CD8-positive, alpha-beta memory T cell (primary cell): ENCODE results near the gene CEBPE. TPM values are rescaled to one million over a fixed set of nuclear protein-coding genes. Genes with fewer than 3 reads are reported as not detected.
A peak's percentile ranks its signal among the peaks of the same experiment; 100 is the strongest.

Experiments
- CTCF ChIA-PET: fragments of 350-600 bp; sonication (Branson Sonifier 250); formaldehyde crosslinking; loops from one replicate; lab custom pipeline; 2021; ENCODE audit warnings: antibody characterized with exemption; lab: Charles Lee
- POLR2A ChIA-PET: fragments of 350-600 bp; sonication (Branson Sonifier 250); formaldehyde crosslinking; loops from one replicate; lab custom pipeline; 2021; ENCODE audit warnings: antibody characterized with exemption; lab: Charles Lee
- DNase-seq, 5 donors: peaks; one replicate each; pipeline versions ENCODE4 v3.0.0 to v3.0.0-alpha.2; 2020 to 2022; ENCODE audit warnings: mixed read lengths in 1 of 5
- H3K27ac ChIP-seq: one replicate; pipeline ENCODE4 v1.7.0; 2013; ENCODE audit warnings: low read depth, mild to moderate bottlenecking, low read length, moderate library complexity
- H3K27me3 ChIP-seq: 2 replicates; pipeline ENCODE4 v1.7.0; 2013; ENCODE audit warnings: low read length, mild to moderate bottlenecking; ENCODE audit not compliant: insufficient read depth, poor library complexity, severe bottlenecking
- H3K36me3 ChIP-seq: 2 replicates; pipeline ENCODE4 v1.7.0; 2013; ENCODE audit warnings: mild to moderate bottlenecking, low read length, moderate library complexity; ENCODE audit not compliant: insufficient read depth
- H3K4me1 ChIP-seq: 2 replicates; pipeline ENCODE4 v1.7.0; 2013; ENCODE audit warnings: mild to moderate bottlenecking, low read length, moderate library complexity; ENCODE audit not compliant: insufficient read depth
- H3K4me3 ChIP-seq: 2 replicates; pipeline ENCODE4 v1.7.0; 2013; ENCODE audit warnings: mild to moderate bottlenecking, low read length
- H3K9me3 ChIP-seq: 2 replicates; pipeline ENCODE4 v1.7.0; 2013; ENCODE audit warnings: mild to moderate bottlenecking, low read length
- H3K27ac Mint-ChIP-seq, 8 donors: one replicate each; pipeline ENCODE4 v1.8.0; 2020 to 2021; ENCODE audit warnings: mixed read lengths in 8 of 8, mild to moderate bottlenecking in 6 of 8, inconsistent platforms in 3 of 8, moderate library complexity in 3 of 8
- H3K27me3 Mint-ChIP-seq, 2 donors: one replicate each; pipeline ENCODE4 v1.8.0; 2020 to 2021; ENCODE audit warnings: mixed read lengths in 2 of 2, mild to moderate bottlenecking in 1 of 2, moderate library complexity in 1 of 2
- H3K36me3 Mint-ChIP-seq, 3 donors: one replicate each; pipeline ENCODE4 v1.8.0; 2020 to 2021; ENCODE audit warnings: mixed read lengths in 3 of 3, inconsistent platforms in 1 of 3, mild to moderate bottlenecking in 1 of 3
- H3K4me1 Mint-ChIP-seq, 3 donors: one replicate each; pipeline ENCODE4 v1.8.0; 2020 to 2021; ENCODE audit warnings: mixed read lengths in 3 of 3, inconsistent platforms in 1 of 3, mild to moderate bottlenecking in 1 of 3
- H3K4me3 Mint-ChIP-seq, 7 donors: one replicate each; pipeline ENCODE4 v1.8.0; 2020 to 2021; ENCODE audit warnings: mixed read lengths in 7 of 7, mild to moderate bottlenecking in 6 of 7, moderate library complexity in 4 of 7, inconsistent platforms in 2 of 7
- H3K9me3 Mint-ChIP-seq, 5 donors: one replicate each; pipeline ENCODE4 v1.8.0; 2020 to 2022; ENCODE audit warnings: mixed read lengths in 5 of 5, mild to moderate bottlenecking in 3 of 5, moderate library complexity in 2 of 5, inconsistent platforms in 1 of 5
- polyA plus RNA-seq: library from polyadenylated mRNA; unstranded; fragments of 300-500 nt; fragmentation: Illumina TruSeq; gene quantifications from one replicate; pipeline ENCODE4 v1.2.3, GENCODE V29; 2021
- total RNA-seq, 2 experiments: library from RNA; stranded (reverse); gene quantifications; one replicate each; pipeline ENCODE4 v1.2.3, GENCODE V29; 2021

CEBPE gene
- total and polyA plus RNA-seq, 3 experiments from 2014 or later, result 0.16 to 0.22 TPM; not detected in 1

DNA sequence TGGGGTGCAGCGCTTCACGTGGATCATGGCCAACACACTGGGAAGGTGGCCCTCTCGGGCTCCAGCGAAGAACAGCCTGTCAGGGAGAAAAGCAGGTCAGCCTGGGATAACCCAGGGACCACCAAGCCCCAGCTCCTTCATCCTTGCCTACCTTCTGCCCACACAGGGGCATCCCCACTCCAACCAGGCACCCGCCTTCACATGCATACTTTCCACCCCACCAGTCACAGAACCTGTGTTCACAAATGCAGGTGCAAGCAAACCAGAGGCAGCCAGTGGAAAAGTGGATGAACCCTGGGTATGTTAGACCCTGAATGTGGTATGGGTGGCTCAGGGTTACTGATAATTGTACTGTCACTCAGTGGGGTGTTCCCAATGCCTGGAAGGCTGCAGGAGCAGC, 12.4 kb upstream of the CEBPE start:
- H3K4me1 ChIP-seq, result no peaks in the 10 kb centered on the region
- Mint-ChIP-seq H3K9me3 (no peaks in the 10 kb centered on the region), H3K4me1 (peaks cover 0 to 7% (median 1%) of the 10 kb centered on the region in 3 donors), H3K36me3 (no peaks in the 10 kb centered on the region), H3K27me3 (peaks cover 14 to 16% of the 10 kb centered on the region in 2 donors), H3K4me3 (no peak overlapping the region), H3K27ac (no peak overlapping the region)
- no peak for DNase-seq
- no peak overlapping the region for H3K4me3 ChIP-seq
- no peaks in the 10 kb centered on the region for H3K9me3 ChIP-seq
- ChIA-PET CTCF (interaction anchor here (3.8 kb wide), 1 partner anchor 11 kb away, joined by 19 read pairs; no protein-coding TSS in a partner anchor), POLR2A (no interaction called here)
- no peaks in the 10 kb centered on the region for H3K27me3 ChIP-seq
- no peaks in the 10 kb centered on the region for H3K36me3 ChIP-seq
- no peak overlapping the region for H3K27ac ChIP-seq

DNA sequence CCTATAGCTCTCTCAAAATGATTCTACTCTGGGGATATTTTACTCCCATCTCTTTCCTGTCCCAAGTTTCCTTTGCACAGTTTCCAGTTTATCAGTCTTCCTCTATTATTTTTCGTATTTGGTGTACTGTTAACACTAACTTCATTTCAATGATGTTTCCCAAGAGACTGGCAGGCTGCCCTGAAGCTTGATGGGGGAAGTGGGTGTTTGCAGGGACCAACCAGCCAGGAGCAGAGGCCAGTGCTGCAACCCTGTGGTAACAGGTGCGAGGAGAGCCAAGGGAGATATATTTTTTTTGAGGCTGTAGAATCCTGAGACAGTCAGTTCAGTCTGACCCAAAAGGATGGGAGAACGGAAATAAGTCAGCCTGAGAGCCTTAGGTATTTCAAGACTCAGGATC, 11.8 kb upstream of the CEBPE start:
- no peaks in the 10 kb centered on the region for H3K9me3 ChIP-seq
- H3K4me1 ChIP-seq, result no peaks in the 10 kb centered on the region
- Mint-ChIP-seq H3K27ac (no peak overlapping the region), H3K4me1 (peaks cover 0 to 7% (median 1%) of the 10 kb centered on the region in 3 donors), H3K9me3 (no peaks in the 10 kb centered on the region), H3K27me3 (peaks cover 9 to 16% of the 10 kb centered on the region in 2 donors), H3K36me3 (no peaks in the 10 kb centered on the region), H3K4me3 (no peak overlapping the region)
- no peaks in the 10 kb centered on the region for H3K36me3 ChIP-seq
- CTCF ChIA-PET, result interaction anchor here (3.8 kb wide), 1 partner anchor 10 kb away, joined by 19 read pairs; no protein-coding TSS in a partner anchor
- H3K27ac ChIP-seq, result no peak overlapping the region
- POLR2A ChIA-PET, result no interaction called here
- no peak overlapping the region for H3K4me3 ChIP-seq
- DNase-seq, result no peak
- no peaks in the 10 kb centered on the region for H3K27me3 ChIP-seq

DNA sequence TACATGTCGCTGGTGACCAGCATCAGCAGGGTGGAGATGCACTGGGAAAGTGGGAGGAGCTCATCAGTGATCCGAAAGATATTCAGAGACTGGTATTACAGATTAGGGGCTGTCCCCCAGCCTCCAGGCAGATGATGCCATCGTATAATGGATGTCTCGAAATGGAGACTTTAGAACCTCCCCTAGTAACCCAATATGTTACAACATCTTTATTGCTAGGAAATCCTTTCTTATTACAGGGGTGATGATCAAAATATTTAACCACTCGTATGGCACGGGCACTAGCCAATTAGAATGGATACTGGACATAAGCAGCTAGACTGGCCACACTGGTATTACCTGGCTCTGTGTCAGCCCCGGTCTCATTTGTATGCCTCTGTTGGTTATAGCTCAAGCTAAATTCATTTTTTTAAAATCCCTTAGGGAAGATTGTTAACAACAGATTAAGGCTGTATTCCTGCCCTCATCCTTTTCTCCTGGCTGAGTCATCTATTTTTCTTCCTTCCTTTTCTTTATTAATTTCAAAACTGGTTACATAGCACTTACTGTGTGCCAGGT, 10.8 kb upstream of the CEBPE start:
- Histone ChIP-seq H3K4me1 (no peaks in the 10 kb centered on the region), H3K36me3 (no peaks in the 10 kb centered on the region), H3K4me3 (no peak overlapping the region), H3K9me3 (no peaks in the 10 kb centered on the region), H3K27me3 (no peaks in the 10 kb centered on the region), H3K27ac (no peak overlapping the region)
- Mint-ChIP-seq H3K27ac (no peak overlapping the region), H3K36me3 (no peaks in the 10 kb centered on the region), H3K9me3 (no peaks in the 10 kb centered on the region), H3K4me1 (peaks cover 0 to 7% (median 1%) of the 10 kb centered on the region in 3 donors), H3K4me3 (no peak overlapping the region), H3K27me3 (peaks cover 9 to 16% of the 10 kb centered on the region in 2 donors)
- no peak for DNase-seq
- ChIA-PET POLR2A (no interaction called here), CTCF (interaction anchor here (0.7 to 3.8 kb wide), 3 partner anchors 9 to 58 kb away, joined by 3 to 19 read pairs (median 3); no protein-coding TSS in a partner anchor)

DNA sequence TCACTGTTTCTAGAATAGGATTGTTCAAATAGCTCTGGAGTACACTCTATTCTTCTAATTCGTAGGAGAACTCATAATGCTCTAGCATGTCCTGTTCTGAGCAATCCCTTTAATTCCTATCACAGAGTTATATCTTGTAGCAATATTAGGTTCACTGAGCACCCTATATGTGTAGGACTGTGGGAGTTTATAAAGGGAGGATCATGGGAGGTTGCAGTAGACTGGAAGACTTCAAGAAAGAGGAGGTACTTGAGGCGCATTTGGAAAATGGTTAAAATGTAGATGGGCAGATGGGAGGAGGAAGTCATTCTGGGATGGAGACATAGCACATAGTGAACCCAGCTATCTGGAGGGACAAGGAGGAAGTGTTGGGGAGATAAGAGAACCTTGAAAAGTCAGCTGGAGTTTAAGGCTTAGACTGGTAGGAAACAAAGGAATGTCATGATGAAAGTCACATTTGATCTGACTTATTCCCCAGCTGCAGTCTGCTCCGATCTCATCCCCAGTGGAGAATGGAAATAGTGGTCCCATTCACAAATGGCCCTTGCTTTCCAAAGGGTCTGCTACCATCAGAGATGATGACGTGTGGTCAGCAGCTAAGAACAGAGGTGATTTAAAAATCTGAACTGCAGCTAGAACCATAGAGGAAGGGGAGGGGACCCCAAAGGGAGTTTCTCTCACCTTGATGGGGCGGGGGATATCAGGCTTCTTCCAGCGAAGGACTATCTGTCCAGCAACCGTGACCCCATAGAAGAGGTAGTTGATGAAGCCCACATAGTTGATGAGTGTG, 10.1 kb upstream of the CEBPE start:
- Histone ChIP-seq H3K9me3 (no peaks in the 10 kb centered on the region), H3K4me3 (no peak overlapping the region), H3K36me3 (no peaks in the 10 kb centered on the region), H3K27ac (no peak overlapping the region), H3K27me3 (no peaks in the 10 kb centered on the region), H3K4me1 (no peaks in the 10 kb centered on the region)
- Mint-ChIP-seq H3K4me3 (no peak overlapping the region), H3K27ac (no peak overlapping the region), H3K9me3 (no peaks in the 10 kb centered on the region), H3K36me3 (no peaks in the 10 kb centered on the region), H3K4me1 (peaks cover 0 to 7% (median 1%) of the 10 kb centered on the region in 3 donors), H3K27me3 (peaks cover 9 to 16% of the 10 kb centered on the region in 2 donors)
- POLR2A ChIA-PET, result no interaction called here
- CTCF ChIA-PET, result interaction anchor here (0.7 to 3.8 kb wide), 3 partner anchors 9 to 58 kb away, joined by 3 to 19 read pairs (median 3); no protein-coding TSS in a partner anchor
- DNase-seq, result no peak

GRCh38 chr14:23127861-23128260, 8.8 kb upstream of the CEBPE start:
- DNase-seq, result no peak
- no peak overlapping the region for H3K4me3 Mint-ChIP-seq
- H3K27me3 Mint-ChIP-seq, result peaks cover 9 to 16% of the 10 kb centered on the region in 2 donors
- H3K4me1 Mint-ChIP-seq, result peaks cover 0 to 7% (median 1%) of the 10 kb centered on the region in 3 donors
- ChIA-PET POLR2A (no interaction called here), CTCF (interaction anchor here (3.8 kb wide), 1 partner anchor 7 kb away, joined by 19 read pairs; no protein-coding TSS in a partner anchor)
- H3K27ac Mint-ChIP-seq, result peak overlapping the region in 1 of 8 donors; percentile 49
- no peaks in the 10 kb centered on the region for H3K36me3 Mint-ChIP-seq
- no peaks in the 10 kb centered on the region for H3K9me3 Mint-ChIP-seq
- Histone ChIP-seq H3K27me3 (no peaks in the 10 kb centered on the region), H3K4me1 (no peaks in the 10 kb centered on the region), H3K36me3 (no peaks in the 10 kb centered on the region), H3K4me3 (no peak overlapping the region), H3K9me3 (no peaks in the 10 kb centered on the region), H3K27ac (no peak overlapping the region)

DNA sequence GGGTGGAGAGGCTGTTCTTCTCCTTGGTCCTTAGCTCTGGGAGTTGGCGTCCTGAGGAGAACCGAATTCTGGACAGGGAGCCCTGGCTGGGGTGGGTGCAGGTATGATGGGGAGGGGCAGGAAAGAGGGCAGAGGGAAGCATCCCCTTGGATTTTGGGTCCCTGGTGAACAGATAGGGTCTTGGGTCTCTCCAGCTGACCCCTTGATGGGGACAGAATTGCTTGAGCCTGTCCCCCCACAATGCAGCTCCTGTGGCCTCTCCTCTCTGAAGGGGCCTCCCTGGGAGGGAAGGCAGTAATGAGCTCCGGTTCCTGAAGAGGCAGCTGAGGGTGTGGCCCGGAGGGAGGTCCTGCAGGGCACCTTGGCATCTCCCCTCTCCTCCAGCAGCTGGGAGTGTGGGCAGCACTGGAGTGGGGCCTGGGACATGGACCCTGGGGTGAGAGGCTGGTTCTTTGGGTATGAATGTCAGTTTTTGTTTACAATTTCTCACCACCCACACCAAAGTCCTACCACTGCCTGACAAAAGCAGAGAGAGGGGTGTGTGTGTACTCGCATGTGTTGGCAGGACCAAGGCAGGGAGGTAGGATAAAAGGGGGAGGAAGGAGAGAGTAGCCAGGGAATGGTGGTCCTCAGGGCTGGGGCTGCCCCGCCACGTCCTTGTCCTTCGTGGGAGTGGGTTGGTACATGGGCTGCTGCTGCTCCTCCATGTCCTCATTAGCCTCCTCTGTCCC, 7.7 kb upstream of the CEBPE start:
- ChIA-PET CTCF (no interaction called here), POLR2A (no interaction called here)
- H3K4me3 ChIP-seq, result no peak overlapping the region
- H3K36me3 ChIP-seq, result no peaks in the 10 kb centered on the region
- H3K9me3 Mint-ChIP-seq, result no peaks in the 10 kb centered on the region
- no peaks in the 10 kb centered on the region for H3K9me3 ChIP-seq
- H3K27me3 Mint-ChIP-seq, result peaks cover 9 to 16% of the 10 kb centered on the region in 2 donors
- H3K4me1 Mint-ChIP-seq, result peaks cover 0 to 7% (median 1%) of the 10 kb centered on the region in 3 donors
- no peaks in the 10 kb centered on the region for H3K27me3 ChIP-seq
- no peak for DNase-seq
- H3K27ac Mint-ChIP-seq, result no peak overlapping the region
- peaks cover 1% of the 10 kb centered on the region for H3K4me1 ChIP-seq
- no peaks in the 10 kb centered on the region for H3K36me3 Mint-ChIP-seq
- H3K27ac ChIP-seq, result no peak overlapping the region
- no peak overlapping the region for H3K4me3 Mint-ChIP-seq

DNA sequence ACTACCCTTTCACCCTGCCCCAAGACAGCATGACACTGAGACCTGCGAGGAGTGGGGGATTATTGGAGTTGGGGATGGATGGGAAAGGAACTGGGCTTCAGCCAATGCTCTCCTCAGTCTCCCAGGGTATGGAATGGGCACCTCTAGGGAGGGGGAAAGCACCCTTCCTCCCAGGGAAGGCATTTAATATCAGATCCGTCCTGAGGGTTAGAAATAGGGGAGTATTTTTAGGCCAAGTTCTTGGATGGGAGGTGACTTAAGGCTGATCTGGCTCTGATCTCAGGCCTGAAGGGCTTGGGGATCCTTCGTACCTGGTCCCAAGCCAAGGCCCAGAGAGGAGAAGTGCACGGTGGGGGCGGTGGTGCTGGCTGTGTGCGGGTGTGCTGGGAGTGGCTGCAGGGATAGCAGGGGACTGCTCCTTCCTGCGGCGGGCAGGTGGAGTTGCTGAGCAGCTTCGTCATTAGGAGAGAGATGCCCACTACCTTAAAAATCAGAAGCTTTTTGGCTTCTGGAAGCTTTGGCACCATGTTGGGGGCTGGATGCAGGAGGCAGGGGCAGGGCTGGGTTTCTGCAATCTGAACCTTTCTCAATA, 7.0 kb upstream of the CEBPE start:
- no peak overlapping the region for H3K4me3 Mint-ChIP-seq
- H3K27ac Mint-ChIP-seq, result peak overlapping the region in 1 of 8 donors; percentile 24
- H3K27ac ChIP-seq, result no peak overlapping the region
- peaks cover 6 to 13% (median 7%) of the 10 kb centered on the region in 3 donors for H3K4me1 Mint-ChIP-seq
- POLR2A ChIA-PET, result no interaction called here
- H3K9me3 Mint-ChIP-seq, result no peaks in the 10 kb centered on the region
- CTCF ChIA-PET, result no interaction called here
- peaks cover 8% of the 10 kb centered on the region for H3K4me1 ChIP-seq
- peaks cover 9 to 12% of the 10 kb centered on the region in 2 donors for H3K27me3 Mint-ChIP-seq
- H3K4me3 ChIP-seq, result no peak overlapping the region
- H3K9me3 ChIP-seq, result no peaks in the 10 kb centered on the region
- H3K27me3 ChIP-seq, result no peaks in the 10 kb centered on the region
- H3K36me3 Mint-ChIP-seq, result no peaks in the 10 kb centered on the region
- no peaks in the 10 kb centered on the region for H3K36me3 ChIP-seq
- DNase-seq, result no peak
